Renal pelvis (tissue), 4 donors: ENCODE results near the gene FOXK1. TPM values are rescaled to one million over a fixed set of nuclear protein-coding genes. Genes with fewer than 3 reads are reported as not detected.

Experiments
- DNase-seq: peaks from one replicate; pipeline ENCODE4 v3.0.0-alpha.2; 2013
- polyA plus RNA-seq, 3 donors: library from polyadenylated mRNA; unstranded; fragments of 120-200 nt; gene quantifications; one replicate each; pipeline ENCODE4 v1.2.1, GENCODE V29; 2013; ENCODE audit not compliant: insufficient read length in 3 of 3

Gene FOXK1
- polyA plus RNA-seq, 3 donors: 15.5 to 30.0 (median 24.3) TPM

- DNase-seq: no peak
Measured at GRCh38 chr7:4762121-4763055, 80.3 kb downstream of the FOXK1 start.

- no peak for DNase-seq
Measured at GRCh38 chr7:4763091-4763793, 81.1 kb downstream of the FOXK1 start.

GRCh38 chr7:4763794-4764185, 81.7 kb downstream of the FOXK1 start:
- DNase-seq: no peak

GRCh38 chr7:4764402-4765007, 82.4 kb downstream of the FOXK1 start:
- DNase-seq: no peak

- no peak for DNase-seq
Measured at GRCh38 chr7:4765776-4766490, 83.8 kb downstream of the FOXK1 start.

- DNase-seq: no peak
Measured at GRCh38 chr7:4766666-4767519, 84.8 kb downstream of the FOXK1 start.

GRCh38 chr7:4768597-4769569, 86.8 kb downstream of the FOXK1 start:
- DNase-seq: no peak

- no peak for DNase-seq
Measured at GRCh38 chr7:4769761-4770160, 87.7 kb downstream of the FOXK1 start.

GRCh38 chr7:4770886-4771285, 88.8 kb downstream of the FOXK1 start:
- DNase-seq: no peak

- DNase-seq: no peak
Measured at GRCh38 chr7:4771737-4772136, 89.6 kb downstream of the FOXK1 start.

GRCh38 chr7:4772306-4772705, 90.2 kb downstream of the FOXK1 start:
- no peak for DNase-seq

GRCh38 chr7:4774007-4774406, 91.9 kb downstream of the FOXK1 start:
- no peak for DNase-seq

GRCh38 chr7:4774658-4775249, 92.7 kb downstream of the FOXK1 start:
- DNase-seq: peak; percentile 65

GRCh38 chr7:4775250-4775847, 93.3 kb downstream of the FOXK1 start, which contains the start of gene AP5Z1:
Gene AP5Z1 (plus strand): TSS chr7:4775623. CDS start chr7:4775716, 93 bp downstream.
- peak; percentile 94 for DNase-seq

GRCh38 chr7:4775848-4776623, 93.9 kb downstream of the FOXK1 start:
- DNase-seq: peak; percentile 26

GRCh38 chr7:4779118-4779517, 97.0 kb downstream of the FOXK1 start:
- DNase-seq: no peak

GRCh38 chr7:4781366-4782069, 99.4 kb downstream of the FOXK1 start:
- DNase-seq: no peak
